ENCODE measurements around the gene MRPL46. TPM values are rescaled to one million over a fixed set of nuclear protein-coding genes. Genes with fewer than 3 reads are reported as not detected.

Gene MRPL46
- total and polyA plus RNA-seq, 8 donors: 18.4 to 61.2 (median 38.7) TPM

GRCh38 chr15:88467935-88468528 lies 844 bp upstream of the MRPL46 start:
- DNase-seq: peak in 1 of 2 donors; percentile 32
- Histone ChIP-seq H3K9me3 (no peaks in the 10 kb centered on the region), H3K4me3 (peak overlapping the region; percentile 73 to 95 (median 90)), H3K27me3 (no peaks in the 10 kb centered on the region), H3K4me1 (peaks cover 16 to 49% (median 35%) of the 10 kb centered on the region in 4 donors), H3K27ac (peak overlapping the region; percentile 80 to 94 (median 91)), H3K36me3 (peaks cover 22 to 47% (median 43%) of the 10 kb centered on the region in 4 donors)
- 0 to 5% (median 1%) methylated on average over 17 of the region's 17 CpGs for WGBS, 5 donors
- TF ChIP-seq EP300 (IDR thresholded peaks at IDR 0.05) (no peak), POLR2AphosphoS5 (IDR thresholded peaks at IDR 0.05) (no peak), POLR2A (IDR thresholded peaks at IDR 0.05) (no peak)
- TF ChIP-seq, protein P1, sequence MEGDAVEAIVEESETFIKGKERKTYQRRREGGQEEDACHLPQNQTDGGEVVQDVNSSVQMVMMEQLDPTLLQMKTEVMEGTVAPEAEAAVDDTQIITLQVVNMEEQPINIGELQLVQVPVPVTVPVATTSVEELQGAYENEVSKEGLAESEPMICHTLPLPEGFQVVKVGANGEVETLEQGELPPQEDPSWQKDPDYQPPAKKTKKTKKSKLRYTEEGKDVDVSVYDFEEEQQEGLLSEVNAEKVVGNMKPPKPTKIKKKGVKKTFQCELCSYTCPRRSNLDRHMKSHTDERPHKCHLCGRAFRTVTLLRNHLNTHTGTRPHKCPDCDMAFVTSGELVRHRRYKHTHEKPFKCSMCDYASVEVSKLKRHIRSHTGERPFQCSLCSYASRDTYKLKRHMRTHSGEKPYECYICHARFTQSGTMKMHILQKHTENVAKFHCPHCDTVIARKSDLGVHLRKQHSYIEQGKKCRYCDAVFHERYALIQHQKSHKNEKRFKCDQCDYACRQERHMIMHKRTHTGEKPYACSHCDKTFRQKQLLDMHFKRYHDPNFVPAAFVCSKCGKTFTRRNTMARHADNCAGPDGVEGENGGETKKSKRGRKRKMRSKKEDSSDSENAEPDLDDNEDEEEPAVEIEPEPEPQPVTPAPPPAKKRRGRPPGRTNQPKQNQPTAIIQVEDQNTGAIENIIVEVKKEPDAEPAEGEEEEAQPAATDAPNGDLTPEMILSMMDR (IDR thresholded peaks at IDR 0.05): no peak
- intact Hi-C loops (cut with DNase I; ENCODE audit: low total_unique reads): no loop called here

DNA sequence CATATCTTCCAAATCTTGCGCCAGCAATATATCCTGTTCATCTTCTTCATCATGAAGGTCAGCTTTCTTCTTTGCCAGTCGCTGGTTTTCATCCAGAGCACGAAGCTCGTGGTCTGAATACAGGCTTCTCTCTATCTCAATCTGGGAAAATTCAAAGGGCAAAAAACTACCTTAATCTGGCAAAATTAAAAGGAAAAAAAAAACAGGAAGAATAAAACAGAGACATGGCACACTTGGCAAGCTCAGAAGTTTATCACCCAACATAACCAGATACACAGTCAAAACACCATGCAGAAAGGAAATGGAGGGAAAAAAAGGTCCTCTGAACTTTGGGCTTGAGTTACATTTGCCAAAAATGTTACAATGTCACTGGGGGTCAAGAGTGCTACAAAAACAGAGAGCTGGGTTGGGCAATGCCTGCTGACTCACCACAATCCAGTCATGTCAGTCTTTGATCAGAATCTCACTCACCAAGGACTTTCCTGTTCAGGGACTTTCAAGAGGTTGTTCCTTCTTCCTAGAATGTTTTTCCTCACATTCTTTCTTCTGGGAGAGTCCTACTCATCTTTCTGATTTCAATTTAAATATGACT lies 1.5 kb downstream of the MRPL46 start:
- Histone ChIP-seq H3K27me3 (no peaks in the 10 kb centered on the region), H3K27ac (peak overlapping the region in 1 of 5 donors; percentile 5), H3K9me3 (no peaks in the 10 kb centered on the region), H3K36me3 (peaks cover 25 to 52% (median 47%) of the 10 kb centered on the region in 4 donors), H3K4me1 (peaks cover 16 to 45% (median 35%) of the 10 kb centered on the region in 4 donors), H3K4me3 (peak overlapping the region in 2 of 4 donors; percentile 90 to 91)
- no peak for DNase-seq
- intact Hi-C loops (cut with DNase I; ENCODE audit: low total_unique reads): no loop called here
- 90 to 98% (median 94%) methylated on average over 4 of the region's 4 CpGs for WGBS, 5 donors
- TF ChIP-seq POLR2A (IDR thresholded peaks at IDR 0.05): no peak
- no peak for TF ChIP-seq EP300 (IDR thresholded peaks at IDR 0.05)
- TF ChIP-seq POLR2AphosphoS5 (IDR thresholded peaks at IDR 0.05): no peak
- TF ChIP-seq, protein P1 (IDR thresholded peaks at IDR 0.05): no peak

DNA sequence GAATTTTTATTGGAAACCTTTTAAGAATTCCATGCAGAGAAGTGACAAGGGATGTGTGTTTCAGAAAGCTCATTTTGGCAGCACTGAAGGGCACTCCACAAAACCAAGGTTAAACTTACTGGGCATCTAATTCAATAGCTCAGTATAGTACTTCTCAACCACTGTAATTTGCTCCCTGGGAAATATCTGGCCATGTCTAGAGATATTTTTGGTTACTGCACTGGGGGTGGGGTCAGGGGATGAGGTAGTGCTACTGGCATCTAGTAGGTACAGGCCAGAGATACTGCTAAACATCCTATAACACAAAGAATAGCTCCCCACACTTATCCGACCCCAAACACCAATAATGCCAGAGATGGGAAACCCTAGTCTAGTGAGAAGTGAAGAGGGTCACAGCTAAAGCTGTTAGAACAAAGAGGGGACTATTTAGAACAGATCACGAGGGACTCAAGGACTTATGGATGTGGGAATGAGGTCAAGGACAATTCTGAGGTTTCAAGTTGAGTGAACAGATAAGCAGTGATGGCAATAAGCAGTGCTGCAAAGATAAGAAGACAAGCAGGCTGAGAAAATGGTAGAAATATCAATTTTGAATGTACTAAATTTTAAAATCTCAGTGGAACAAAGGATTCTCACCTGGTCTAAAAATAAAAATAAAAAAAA lies 3.2 kb downstream of the MRPL46 start:
- Histone ChIP-seq H3K9me3 (no peaks in the 10 kb centered on the region), H3K4me3 (no peak overlapping the region), H3K4me1 (peaks cover 16 to 28% (median 27%) of the 10 kb centered on the region in 4 donors), H3K36me3 (peaks cover 39 to 65% (median 62%) of the 10 kb centered on the region in 4 donors), H3K27ac (no peak overlapping the region), H3K27me3 (no peaks in the 10 kb centered on the region)
- TF ChIP-seq EP300 (IDR thresholded peaks at IDR 0.05) (no peak), POLR2A (IDR thresholded peaks at IDR 0.05) (no peak), POLR2AphosphoS5 (IDR thresholded peaks at IDR 0.05) (no peak)
- TF ChIP-seq, protein P1 (IDR thresholded peaks at IDR 0.05): no peak
- intact Hi-C loops (cut with DNase I; ENCODE audit: low total_unique reads): no loop called here
- DNase-seq: no peak
- WGBS, 5 donors: 73 to 81% (median 79%) methylated on average over 2 of the region's 2 CpGs

- no peaks in the 10 kb centered on the region for H3K9me3 ChIP-seq
- intact Hi-C loops (cut with DNase I; ENCODE audit: low total_unique reads): no loop called here
- peaks cover 9 to 22% (median 17%) of the 10 kb centered on the region in 4 donors for H3K4me1 ChIP-seq
- DNase-seq: no peak
- H3K27me3 ChIP-seq: no peaks in the 10 kb centered on the region
- WGBS, 5 donors: 93 to 99% (median 95%) methylated on average over 3 of the region's 3 CpGs
- H3K36me3 ChIP-seq: peaks cover 32 to 54% (median 51%) of the 10 kb centered on the region in 4 donors
- no peak for TF ChIP-seq EP300 (IDR thresholded peaks at IDR 0.05)
- TF ChIP-seq, protein P1 (IDR thresholded peaks at IDR 0.05): no peak
- peak overlapping the region in 1 of 5 donors; percentile 40 for H3K27ac ChIP-seq
- H3K4me3 ChIP-seq: no peak overlapping the region
Observed at GRCh38 chr15:88456733-88457132, 10.5 kb downstream of the MRPL46 start.

All from stomach (tissue), 9 donors.